ENCODE data around the gene CLEC16A. TPM values are rescaled to one million over a fixed set of nuclear protein-coding genes. Genes with fewer than 3 reads are reported as not detected.
A peak's percentile ranks its signal among the peaks of the same experiment; 100 is the strongest.

Gene CLEC16A
- total RNA-seq, 4 donors from 2014 or later: 38.2 to 153 (median 92.7) TPM

- H3K4me1 ChIP-seq: no peaks in the 10 kb centered on the region
Measured at GRCh38 chr16:10896723-10897122, 47.6 kb upstream of the CLEC16A start.

GRCh38 chr16:10897134-10897533 lies 47.2 kb upstream of the CLEC16A start:
- Histone ChIP-seq H3K4me3 (no peak overlapping the region), H3K4me1 (no peaks in the 10 kb centered on the region), H3K9me3 (no peaks in the 10 kb centered on the region), H3K36me3 (no peaks in the 10 kb centered on the region), H3K27me3 (no peaks in the 10 kb centered on the region), H3K27ac (peak overlapping the region in 1 of 4 donors; percentile 8)
- in situ Hi-C loops (cut with MboI; ENCODE audit: low pct_ligation_motif_present in 1 of 4, low pct_unique_long_range_greater_than_20kb in 1 of 4, low sequenced_read_pairs in 3 of 4) (loop anchor here in 1 of 4 donors (25.0 kb wide), 1 partner anchor 635 kb away; no protein-coding TSS in a partner anchor), intact Hi-C loops (cut with DNase I; ENCODE audit: low total_unique reads) (no loop called here)
- no peak for DNase-seq
- 33 to 65% methylated on average over 1 to 5 of the region's 5 CpGs for WGBS, 2 donors (ENCODE audit: low coverage in 1 of 2)
- TF ChIP-seq POLR2AphosphoS5 (IDR thresholded peaks at IDR 0.05) (no peak), EP300 (IDR thresholded peaks at IDR 0.05; ENCODE audit: low read depth) (no peak), CTCF (IDR thresholded peaks at IDR 0.05) (no peak), POLR2A (IDR thresholded peaks at IDR 0.05) (no peak)

More at GRCh38 chr16:10896723-10897122, 47.6 kb upstream of the CLEC16A start:
- no peaks in the 10 kb centered on the region for H3K9me3 ChIP-seq
- WGBS, 2 donors (ENCODE audit: low coverage in 1 of 2): 79 to 93% methylated on average over 2 of the region's 2 CpGs
- H3K27me3 ChIP-seq: no peaks in the 10 kb centered on the region
- no peak for DNase-seq
- in situ Hi-C loops (cut with MboI; ENCODE audit: low pct_ligation_motif_present in 1 of 4, low pct_unique_long_range_greater_than_20kb in 1 of 4, low sequenced_read_pairs in 3 of 4): loop anchor here in 1 of 4 donors (25.0 kb wide), 1 partner anchor 634 kb away; no protein-coding TSS in a partner anchor
- H3K27ac ChIP-seq: peak overlapping the region in 2 of 4 donors; percentile 8 to 23
- no peak overlapping the region for H3K4me3 ChIP-seq
- TF ChIP-seq POLR2AphosphoS5 (IDR thresholded peaks at IDR 0.05): no peak
- no peak for TF ChIP-seq POLR2A (IDR thresholded peaks at IDR 0.05)
- no peak for TF ChIP-seq CTCF (IDR thresholded peaks at IDR 0.05)
- TF ChIP-seq EP300 (IDR thresholded peaks at IDR 0.05; ENCODE audit: low read depth): no peak
- intact Hi-C loops (cut with DNase I; ENCODE audit: low total_unique reads): no loop called here
- H3K36me3 ChIP-seq: no peaks in the 10 kb centered on the region

- no peaks in the 10 kb centered on the region for H3K36me3 ChIP-seq
- H3K4me1 ChIP-seq: no peaks in the 10 kb centered on the region
- no peak overlapping the region for H3K27ac ChIP-seq
- intact Hi-C loops (cut with DNase I; ENCODE audit: low total_unique reads): no loop called here
- no peak overlapping the region for H3K4me3 ChIP-seq
- TF ChIP-seq POLR2AphosphoS5 (IDR thresholded peaks at IDR 0.05): no peak
- no peak for TF ChIP-seq POLR2A (IDR thresholded peaks at IDR 0.05)
- no peak for TF ChIP-seq EP300 (IDR thresholded peaks at IDR 0.05; ENCODE audit: low read depth)
- no peak for TF ChIP-seq CTCF (IDR thresholded peaks at IDR 0.05)
- WGBS, 2 donors (ENCODE audit: low coverage in 1 of 2): 91 to 100% methylated on average over 1 of the region's 1 CpG
- no peaks in the 10 kb centered on the region for H3K9me3 ChIP-seq
- no peak for DNase-seq
- in situ Hi-C loops (cut with MboI; ENCODE audit: low pct_ligation_motif_present in 1 of 4, low pct_unique_long_range_greater_than_20kb in 1 of 4, low sequenced_read_pairs in 3 of 4): loop anchor here in 2 of 4 donors (25.0 kb wide), 3 partner anchors 141 to 391 kb away; no protein-coding TSS in a partner anchor
- no peaks in the 10 kb centered on the region for H3K27me3 ChIP-seq
Measured at GRCh38 chr16:10902999-10903398, 41.4 kb upstream of the CLEC16A start.

GRCh38 chr16:10906482-10906881 lies 37.9 kb upstream of the CLEC16A start:
- TF ChIP-seq EP300 (IDR thresholded peaks at IDR 0.05; ENCODE audit: low read depth): no peak
- no peak for TF ChIP-seq POLR2A (IDR thresholded peaks at IDR 0.05)
- no peak for TF ChIP-seq CTCF (IDR thresholded peaks at IDR 0.05)
- no peak for TF ChIP-seq POLR2AphosphoS5 (IDR thresholded peaks at IDR 0.05)
- in situ Hi-C loops (cut with MboI; ENCODE audit: low pct_ligation_motif_present in 1 of 4, low pct_unique_long_range_greater_than_20kb in 1 of 4, low sequenced_read_pairs in 3 of 4): loop anchor here in 2 of 4 donors (25.0 kb wide), 3 partner anchors 144 to 394 kb away; no protein-coding TSS in a partner anchor
- no peak overlapping the region for H3K4me3 ChIP-seq
- DNase-seq: no peak
- no peaks in the 10 kb centered on the region for H3K36me3 ChIP-seq
- 92 to 100% methylated on average over 1 to 19 of the region's 19 CpGs for WGBS, 2 donors (ENCODE audit: low coverage in 1 of 2)
- no peak overlapping the region for H3K27ac ChIP-seq
- no peaks in the 10 kb centered on the region for H3K4me1 ChIP-seq
- intact Hi-C loops (cut with DNase I; ENCODE audit: low total_unique reads): no loop called here
- H3K9me3 ChIP-seq: no peaks in the 10 kb centered on the region
- no peaks in the 10 kb centered on the region for H3K27me3 ChIP-seq

Measured in transverse colon (tissue), 4 donors.